Activated CD8-positive, alpha-beta memory T cell treated with anti-CD3 and anti-CD28 coated beads for 1 hour (primary cell): Measurements from ENCODE around the gene ARHGAP42.

Experiments
- DNase-seq, 2 donors: peaks; one replicate each; pipeline ENCODE4 v3.0.0-alpha.2; 2020; ENCODE audit warnings: low read depth in 1 of 2; ENCODE audit errors: extremely low read depth in 1 of 2

Gene ARHGAP42

GRCh38 chr11:100955318-100955717 is 268.2 kb downstream of the ARHGAP42 start:
- DNase-seq = no peak

- no peak for DNase-seq
Measured at GRCh38 chr11:100956351-100956750, 269.3 kb downstream of the ARHGAP42 start.

- DNase-seq = no peak
Measured at GRCh38 chr11:100957499-100957898, 270.4 kb downstream of the ARHGAP42 start.

- DNase-seq = no peak
Measured at GRCh38 chr11:100961633-100962032, 274.5 kb downstream of the ARHGAP42 start.

- no peak for DNase-seq
Measured at GRCh38 chr11:100963375-100963774, 276.3 kb downstream of the ARHGAP42 start.

GRCh38 chr11:100964435-100964834 is 277.3 kb downstream of the ARHGAP42 start:
- DNase-seq = no peak

GRCh38 chr11:100965346-100965745 is 278.3 kb downstream of the ARHGAP42 start:
- DNase-seq = no peak

- no peak for DNase-seq
Measured at GRCh38 chr11:100966366-100966765, 279.3 kb downstream of the ARHGAP42 start.

GRCh38 chr11:100969008-100969407 is 281.9 kb downstream of the ARHGAP42 start:
- DNase-seq = no peak

GRCh38 chr11:100970283-100971164 is 283.4 kb downstream of the ARHGAP42 start:
- no peak for DNase-seq

- no peak for DNase-seq
Measured at GRCh38 chr11:100972046-100972445, 285.0 kb downstream of the ARHGAP42 start.

GRCh38 chr11:100978442-100978841 is 291.4 kb downstream of the ARHGAP42 start:
- DNase-seq = no peak

GRCh38 chr11:100978939-100979338 is 291.9 kb downstream of the ARHGAP42 start:
- DNase-seq = no peak

GRCh38 chr11:100980156-100980555 is 293.1 kb downstream of the ARHGAP42 start:
- no peak for DNase-seq

GRCh38 chr11:100981196-100981824 is 294.2 kb downstream of the ARHGAP42 start:
- no peak for DNase-seq

- no peak for DNase-seq
Measured at GRCh38 chr11:100984668-100985067, 297.6 kb downstream of the ARHGAP42 start.

- no peak for DNase-seq
Measured at GRCh38 chr11:100990931-100991330, 303.8 kb downstream of the ARHGAP42 start.

- no peak for DNase-seq
Measured at GRCh38 chr11:100991541-100991940, 304.5 kb downstream of the ARHGAP42 start.

GRCh38 chr11:100994966-100995365 is 307.9 kb downstream of the ARHGAP42 start:
- DNase-seq = no peak

GRCh38 chr11:100999756-101000155 is 312.7 kb downstream of the ARHGAP42 start:
- DNase-seq = no peak

GRCh38 chr11:101003468-101003867 is 316.4 kb downstream of the ARHGAP42 start:
- DNase-seq = no peak
